AG08396 (cell line): ENCODE data around the gene TRPM3.

Source experiments
- DNase-seq: peaks from one replicate; pipeline ENCODE4 v3.0.0; 2012; ENCODE audit warnings: low spot score, mixed read lengths

TRPM3 gene

GRCh38 chr9:71121275-71122021 is at the start of gene TRPM3:
TSS of gene TRPM3 (minus strand) at chr9:71121621. CDS start at chr9:71121354, 267 bp downstream.
- no peak for DNase-seq

DNA sequence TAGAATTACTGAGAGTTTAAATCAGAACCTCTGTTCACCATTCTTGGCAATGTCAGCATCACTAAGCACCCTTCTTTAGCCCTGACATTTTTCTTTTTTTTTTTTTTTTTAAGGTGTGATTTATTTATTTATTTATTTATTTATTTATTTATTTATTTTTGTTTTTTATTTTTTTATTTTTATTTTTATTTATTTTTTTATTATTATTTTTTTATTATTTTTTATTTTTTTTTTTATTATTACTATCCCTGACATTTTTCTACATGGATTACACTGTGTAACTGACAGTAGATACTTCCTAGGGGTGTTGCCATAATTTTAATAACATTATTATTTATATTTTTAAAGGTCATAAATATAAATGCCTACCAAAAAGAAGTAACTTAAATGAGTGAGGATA is 47.0 kb upstream of the TRPM3 start:
- DNase-seq, result no peak

DNA sequence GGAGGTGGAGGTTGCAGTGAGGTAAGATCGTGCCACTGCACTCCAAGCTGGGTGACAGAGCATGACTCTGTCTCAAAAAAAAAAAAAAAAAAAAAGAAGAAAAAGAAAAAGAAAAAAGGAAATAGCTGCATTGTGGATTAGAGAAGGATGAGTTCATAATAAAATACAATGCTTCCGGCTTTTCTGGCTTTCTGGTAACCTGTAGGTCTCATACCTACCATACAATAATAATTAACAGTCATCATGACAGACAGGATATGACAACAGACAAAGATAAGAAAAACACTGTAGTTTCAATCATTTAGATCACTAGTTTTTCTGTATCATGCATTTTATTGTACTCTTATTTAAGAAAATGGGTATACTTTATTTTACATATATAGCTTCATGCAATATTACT is 40.7 kb upstream of the TRPM3 start:
- DNase-seq, result no peak

GRCh38 chr9:71157731-71158130 is 36.3 kb upstream of the TRPM3 start:
- no peak for DNase-seq

DNA sequence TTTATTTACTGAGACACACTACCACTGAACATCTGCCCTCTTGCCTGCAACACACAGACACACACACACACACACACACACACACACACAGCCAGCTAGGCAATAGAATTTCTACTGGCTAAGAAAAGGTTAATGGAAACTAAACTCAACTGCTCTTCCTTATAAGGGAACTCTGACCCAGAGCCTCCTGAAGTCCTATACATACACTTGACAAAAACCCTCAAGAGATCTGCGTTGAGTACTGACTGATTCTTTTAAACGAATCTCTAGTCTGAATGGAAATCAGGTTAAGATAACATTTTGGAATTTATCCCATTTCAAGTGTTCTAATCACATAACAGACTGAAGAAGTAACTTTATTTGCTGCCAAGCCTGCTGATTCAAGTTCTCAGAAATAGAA is 25.9 kb upstream of the TRPM3 start:
- no peak for DNase-seq

GRCh38 chr9:71146511-71146910 is 25.1 kb upstream of the TRPM3 start:
- no peak for DNase-seq

- DNase-seq, result no peak
These were observed 23.8 kb upstream of the TRPM3 start for GRCh38 chr9:71145179-71145578.

DNA sequence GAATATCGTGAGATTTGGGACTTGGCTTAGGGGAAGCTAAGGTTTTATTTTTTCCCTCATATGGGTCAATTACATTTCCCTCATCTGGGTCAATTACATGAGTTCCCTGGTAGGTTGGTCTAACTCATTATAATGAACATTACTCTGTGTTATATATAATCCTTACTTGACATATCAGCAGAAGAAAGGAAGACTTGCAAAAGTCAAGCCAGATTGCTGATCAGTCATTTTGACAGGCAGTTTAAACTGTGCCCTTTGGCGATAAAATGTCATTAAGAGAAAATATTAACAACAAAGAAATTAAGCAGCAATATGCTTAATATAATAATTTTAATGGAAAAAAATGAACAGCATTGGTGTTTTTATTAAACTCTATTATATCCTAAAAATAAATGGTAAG is 23.1 kb upstream of the TRPM3 start:
- DNase-seq, result no peak

GRCh38 chr9:71136696-71137095 is 15.3 kb upstream of the TRPM3 start:
- DNase-seq, result no peak

- DNase-seq, result no peak
These were observed 9.7 kb upstream of the TRPM3 start for GRCh38 chr9:71131145-71131544.

DNA sequence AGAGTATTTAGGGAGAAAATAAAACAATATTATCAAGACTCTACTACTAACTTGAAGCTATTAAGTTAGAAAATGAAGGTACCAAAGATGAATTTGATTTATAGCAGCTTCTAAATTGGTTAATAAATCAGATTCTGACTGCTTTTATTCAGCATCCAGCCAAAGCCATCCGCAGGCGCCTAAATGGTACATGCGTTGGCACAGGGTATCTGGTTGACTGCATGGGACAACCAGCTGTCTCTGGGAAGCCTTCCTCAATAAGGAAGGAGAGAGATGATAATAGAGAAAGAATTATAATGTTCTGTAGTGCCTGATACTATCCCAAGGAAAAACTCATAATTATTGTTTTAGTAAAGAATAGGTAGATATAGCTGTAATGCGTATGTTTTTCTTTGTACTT is 9.1 kb upstream of the TRPM3 start:
- no peak for DNase-seq

DNA sequence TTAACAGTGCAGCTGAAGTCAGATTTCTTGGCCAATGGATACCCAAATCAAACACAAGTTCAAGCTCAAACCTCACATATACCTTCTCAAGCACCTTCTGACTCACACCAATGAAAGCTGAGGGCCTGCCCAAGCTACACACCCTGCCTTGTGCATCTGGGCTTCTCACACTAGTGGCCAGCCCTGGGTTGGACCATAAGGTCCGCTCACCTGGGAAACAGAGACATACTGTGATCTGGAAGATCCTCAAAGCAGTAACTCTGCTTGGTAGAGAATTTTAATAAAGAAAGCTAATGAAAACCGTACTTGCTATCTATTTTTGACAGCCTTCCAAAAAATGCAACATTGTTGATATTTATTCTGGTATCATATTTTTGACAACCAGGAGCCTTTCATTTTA is 7.4 kb upstream of the TRPM3 start:
- DNase-seq, result no peak

DNA sequence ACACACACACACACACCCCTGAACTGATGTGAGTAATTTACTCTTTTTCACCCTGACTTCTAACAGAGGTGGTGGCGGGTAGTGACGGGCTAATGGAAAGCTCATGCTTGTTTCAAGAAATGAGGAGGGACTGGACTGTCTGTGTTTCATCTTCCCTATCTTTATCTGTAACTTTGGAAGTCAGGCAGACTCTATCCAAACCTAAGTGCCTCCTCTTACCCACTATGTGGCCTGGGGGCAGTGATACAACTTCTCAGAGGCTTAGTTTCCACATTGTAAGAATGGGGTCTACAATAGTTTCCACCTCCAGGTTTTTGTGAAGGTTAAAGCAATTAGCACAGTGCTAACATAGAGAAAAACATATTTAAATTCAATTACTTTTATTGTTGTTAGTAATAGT is 5.9 kb upstream of the TRPM3 start:
- no peak for DNase-seq

DNA sequence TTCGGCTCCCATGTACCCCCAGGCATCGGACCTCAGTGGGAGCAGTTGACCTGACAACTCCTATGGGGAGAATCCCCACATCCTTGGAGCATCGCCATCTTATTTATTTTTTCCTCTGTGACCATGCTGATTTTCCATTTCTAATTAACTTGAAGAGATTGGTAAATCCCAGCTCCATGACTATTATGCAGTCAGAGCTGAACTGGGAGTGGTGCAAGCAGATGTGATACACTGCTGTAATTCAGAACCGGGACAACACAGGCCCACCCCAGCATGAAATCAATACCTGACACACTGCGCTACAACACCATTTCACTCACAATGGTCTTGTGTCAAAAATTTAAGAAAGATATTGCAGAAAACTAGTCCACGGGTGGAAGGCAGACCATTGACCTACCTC is 1.0 kb upstream of the TRPM3 start:
- DNase-seq, result no peak

- no peak for DNase-seq
These were observed 528 bp upstream of the TRPM3 start for GRCh38 chr9:71122022-71122275.

DNA sequence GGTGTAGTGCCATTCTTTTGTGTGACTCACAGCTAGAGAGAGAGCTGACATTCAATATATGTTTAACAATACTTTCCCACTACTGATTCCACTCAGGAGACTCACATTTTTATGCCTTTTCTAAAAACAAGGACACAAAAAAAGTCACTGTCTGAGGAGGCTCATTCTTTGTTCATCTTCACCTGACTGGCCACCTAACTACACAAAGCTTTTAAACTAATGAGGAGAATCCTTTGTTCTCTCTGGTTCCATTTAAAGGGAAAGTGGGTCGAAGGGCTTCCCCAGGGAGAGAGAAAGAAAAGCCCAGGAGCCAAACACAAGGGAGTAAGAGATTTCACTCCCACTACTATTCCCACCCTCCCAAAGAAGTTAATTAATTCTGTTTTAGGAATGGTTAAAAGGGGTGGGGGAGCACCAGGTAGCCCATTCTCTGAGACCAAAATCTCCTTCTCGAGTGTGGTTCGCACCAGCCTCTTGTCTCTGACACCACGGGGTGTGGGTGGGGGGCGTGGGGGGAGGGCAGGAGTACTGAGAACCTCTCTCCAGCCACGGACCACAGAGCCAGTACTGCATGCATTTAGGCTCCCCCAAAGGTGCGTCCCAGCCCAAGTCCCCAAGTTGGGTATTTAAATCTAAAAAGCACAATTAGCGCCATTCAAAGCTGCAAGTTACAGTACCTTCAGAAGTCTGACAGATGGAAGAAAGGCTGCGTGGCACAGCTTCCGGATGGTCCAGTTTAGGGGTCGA is 747 bp downstream of the TRPM3 start:
- no peak for DNase-seq

DNA sequence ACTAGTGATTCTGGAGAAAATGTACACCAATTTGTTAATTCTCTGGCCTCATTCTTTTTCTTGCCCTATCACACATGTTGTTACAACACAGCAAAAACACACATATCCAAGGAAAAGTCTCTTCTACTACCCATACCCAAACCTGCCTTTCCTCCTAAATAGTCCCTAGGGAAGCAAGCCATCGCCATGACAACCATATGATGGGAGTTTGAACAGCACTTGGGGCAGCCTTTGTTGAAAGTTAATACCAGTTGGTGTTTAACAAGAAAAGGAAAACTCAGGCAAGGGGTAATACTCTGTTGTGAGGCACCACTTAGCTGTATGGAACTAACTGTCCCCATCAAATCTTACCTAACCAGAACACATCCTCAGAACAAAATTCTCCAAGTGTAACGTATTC is 1.7 kb downstream of the TRPM3 start:
- DNase-seq, result no peak

DNA sequence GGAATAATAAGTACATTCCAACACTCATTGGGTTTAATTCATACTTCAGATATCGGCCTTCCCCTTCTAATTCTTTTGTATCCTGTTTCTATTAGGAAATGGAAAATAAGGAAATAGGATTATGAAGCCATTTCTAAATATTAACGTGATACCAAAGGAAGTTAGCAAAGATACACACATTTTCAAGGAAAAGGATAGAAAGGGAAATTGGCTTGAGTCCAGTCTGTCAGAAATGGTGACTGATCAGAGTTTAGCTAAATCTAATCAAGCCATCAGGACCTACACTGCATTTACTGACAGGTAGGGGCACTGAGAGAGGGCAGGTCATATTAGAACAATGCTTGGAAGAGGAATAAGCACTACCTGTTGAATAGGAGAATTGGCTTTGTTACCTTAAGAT is 3.1 kb downstream of the TRPM3 start:
- no peak for DNase-seq

DNA sequence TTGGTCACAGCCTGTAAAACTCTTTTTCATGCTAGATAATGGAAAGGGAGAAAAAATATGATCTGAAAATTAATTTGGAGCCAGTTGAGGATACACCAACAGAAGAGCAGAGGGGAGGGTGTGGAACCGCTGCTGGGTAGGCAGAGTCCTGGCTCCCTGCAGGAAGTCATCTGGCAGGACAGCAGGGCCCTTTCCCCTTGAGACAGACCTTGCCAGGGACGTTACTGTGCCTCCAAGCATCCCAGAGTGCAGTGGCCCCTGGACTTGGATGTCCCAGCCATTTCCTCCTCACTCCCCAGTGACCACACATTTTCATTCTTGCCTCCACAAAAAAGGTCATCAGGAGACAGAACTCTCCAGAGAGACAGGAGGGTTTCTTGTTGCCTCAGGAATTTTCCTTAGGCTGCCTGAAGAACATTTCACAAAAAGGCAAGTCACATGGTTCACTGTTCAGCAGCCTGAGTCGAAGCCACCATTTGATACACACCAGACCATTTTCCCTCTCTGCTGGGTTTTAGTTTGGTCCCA is 5.9 kb downstream of the TRPM3 start:
- DNase-seq, result no peak

DNA sequence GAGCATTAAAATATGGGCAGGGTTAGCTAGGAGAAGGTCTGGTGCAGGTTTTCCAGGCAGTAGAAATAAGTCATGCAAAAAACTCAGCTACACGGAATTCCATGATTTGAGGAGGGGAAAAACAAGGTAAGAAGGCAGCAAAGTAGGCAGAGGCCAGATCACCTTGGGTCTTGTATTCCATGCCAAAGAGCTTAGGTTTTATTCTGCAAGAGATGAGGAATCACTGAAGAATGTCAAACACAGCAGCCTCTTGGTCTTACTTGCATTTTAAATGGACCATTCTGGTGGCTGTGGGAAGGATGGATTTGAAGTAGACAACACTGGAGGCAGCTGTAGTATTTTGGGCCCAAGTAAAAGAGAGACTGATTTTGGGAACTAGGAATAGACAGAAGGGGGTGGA is 8.6 kb downstream of the TRPM3 start:
- DNase-seq, result no peak

- DNase-seq, result no peak
These were observed 12.5 kb downstream of the TRPM3 start for GRCh38 chr9:71108937-71109336.

GRCh38 chr9:71106992-71107391 is 14.4 kb downstream of the TRPM3 start:
- DNase-seq, result no peak

DNA sequence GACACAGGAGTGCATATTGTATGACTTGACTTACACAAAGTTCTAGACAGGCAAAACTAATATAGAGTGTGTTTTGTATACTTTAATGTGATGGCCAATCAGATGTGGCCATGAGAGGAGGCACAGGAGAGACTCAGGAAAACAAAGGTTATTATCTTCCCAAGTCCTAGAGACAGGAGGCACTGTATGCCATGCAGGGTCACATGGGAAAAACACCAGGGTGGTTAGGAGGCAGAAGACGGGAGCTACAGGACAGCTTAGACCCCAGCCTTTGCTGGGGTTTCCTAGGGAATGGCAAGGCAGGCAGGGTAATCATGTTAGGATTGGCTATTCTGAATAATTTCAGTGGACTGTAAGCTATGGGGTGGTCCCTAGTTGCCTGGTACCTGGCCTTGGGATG is 16.2 kb downstream of the TRPM3 start:
- no peak for DNase-seq

DNA sequence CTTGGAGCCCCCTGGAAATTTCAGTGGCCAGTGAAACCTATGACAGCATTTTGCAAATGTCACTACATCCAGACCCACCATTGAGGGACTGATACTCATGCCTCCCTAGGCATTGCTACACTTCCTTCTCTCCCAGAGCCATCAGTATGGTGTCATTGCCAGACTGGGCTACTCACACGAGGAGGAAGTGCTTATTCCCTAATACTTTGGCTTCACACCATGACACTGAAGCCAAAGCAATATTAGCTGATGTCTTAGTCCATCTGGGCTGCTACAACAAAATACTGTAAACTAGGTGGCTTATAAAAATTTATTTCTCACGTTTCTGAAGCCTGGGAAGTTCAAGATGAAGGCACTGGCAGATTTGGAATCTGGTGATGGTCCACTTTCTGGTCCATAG is 22.6 kb downstream of the TRPM3 start:
- DNase-seq, result no peak
